IMR-90 (cell line): Measurements from ENCODE around the gene NIPAL4.

Source experiments
- CEBPB ChIP-seq: IDR thresholded peaks from 2 replicates; pipeline ENCODE4 v1.6.1; 2012; ENCODE audit warnings: low read depth, low read length, improper control_type of control experiment
- CTCF ChIP-seq: conservative IDR thresholded peaks from 2 replicates; pipeline ENCODE4 v1.5.1; 2012; ENCODE audit warnings: mild to moderate bottlenecking, low read depth, low read length, improper control_type of control experiment
- ELK1 ChIP-seq: fragments of 150-350 bp; IDR thresholded peaks from 2 replicates; pipeline ENCODE4 v1.6.1; 2016; ENCODE audit warnings: low read depth, mild to moderate bottlenecking, low read length, moderate library complexity, borderline replicate concordance
- FOS ChIP-seq: fragments of 150-350 bp; IDR thresholded peaks from 2 replicates; pipeline ENCODE4 v1.6.1; 2016; ENCODE audit warnings: low read depth, low read length
- MAFK ChIP-seq: IDR thresholded peaks from 2 replicates; pipeline ENCODE4 v1.6.1; 2012; ENCODE audit warnings: low read depth, low read length, improper control_type of control experiment
- POLR2A ChIP-seq: IDR thresholded peaks from 2 replicates; pipeline ENCODE4 v1.6.1; 2012; ENCODE audit warnings: mild to moderate bottlenecking, low read depth, low read length
- RAD21 ChIP-seq: IDR thresholded peaks from 2 replicates; pipeline ENCODE4 v1.6.1; 2012; ENCODE audit warnings: low read length, improper control_type of control experiment
- RCOR1 ChIP-seq: IDR thresholded peaks from 2 replicates; pipeline ENCODE4 v1.6.1; 2012; ENCODE audit warnings: mild to moderate bottlenecking, low read length, improper control_type of control experiment; ENCODE audit not compliant: insufficient replicate concordance
- USF2 ChIP-seq: fragments of 150-350 bp; IDR thresholded peaks from 2 replicates; pipeline ENCODE4 v1.6.1; 2017; ENCODE audit warnings: mild to moderate bottlenecking, antibody characterized with exemption, low read length, low read depth

- no peak for TF ChIP-seq RAD21
- no peak for TF ChIP-seq CTCF
- TF ChIP-seq USF2: no peak
- TF ChIP-seq ELK1: no peak
- TF ChIP-seq RCOR1: no peak
- TF ChIP-seq POLR2A: no peak
- no peak for TF ChIP-seq FOS
- TF ChIP-seq CEBPB: no peak
- no peak for TF ChIP-seq MAFK
Measured at GRCh38 chr5:157479612-157480510, 19.8 kb downstream of the NIPAL4 start.
